KBM-7 (cell line): ENCODE results near the gene NUP205.
A peak's percentile ranks its signal among the peaks of the same experiment; 100 is the strongest.
"Not testable (repeated sequence)": the region's sequence is repeated elsewhere in the genome, so short reads cannot be mapped to it uniquely, and the experiment has no call there.

ENCODE experiments used
- DNase-seq: peaks from one replicate; pipeline ENCODE4 v3.0.0-alpha.2; 2015
- in situ Hi-C: fragments of 300-500 bp; cut with MboI; formaldehyde crosslinking; loops from 2 replicates; pipeline ENCODE4 v1.14.3; 2020; ENCODE audit warnings: low sequenced_read_pairs, low pct_unique_long_range_greater_than_20kb, mixed read lengths

The NUP205 gene

DNA sequence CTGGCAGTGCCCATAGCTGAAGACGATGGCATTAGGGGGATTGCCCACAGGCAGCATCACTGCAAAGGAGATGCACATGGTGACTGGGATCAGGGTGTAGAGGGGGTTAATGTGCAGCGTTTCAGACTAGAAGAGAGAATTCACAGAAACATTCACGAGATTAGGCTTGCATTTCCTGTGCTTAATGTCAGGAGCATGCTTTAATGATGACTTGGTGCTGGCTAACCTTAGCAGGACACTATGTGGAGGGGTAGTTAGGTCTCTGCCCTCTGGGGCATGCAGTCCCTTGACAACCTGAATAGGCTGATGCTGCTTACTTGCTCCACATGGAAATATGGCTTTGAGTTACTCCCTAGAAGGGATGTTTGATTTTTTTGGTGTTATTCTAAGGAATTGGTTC, 126.4 kb downstream of the NUP205 start:
- in situ Hi-C loops = no loop called here
- no peak for DNase-seq

DNA sequence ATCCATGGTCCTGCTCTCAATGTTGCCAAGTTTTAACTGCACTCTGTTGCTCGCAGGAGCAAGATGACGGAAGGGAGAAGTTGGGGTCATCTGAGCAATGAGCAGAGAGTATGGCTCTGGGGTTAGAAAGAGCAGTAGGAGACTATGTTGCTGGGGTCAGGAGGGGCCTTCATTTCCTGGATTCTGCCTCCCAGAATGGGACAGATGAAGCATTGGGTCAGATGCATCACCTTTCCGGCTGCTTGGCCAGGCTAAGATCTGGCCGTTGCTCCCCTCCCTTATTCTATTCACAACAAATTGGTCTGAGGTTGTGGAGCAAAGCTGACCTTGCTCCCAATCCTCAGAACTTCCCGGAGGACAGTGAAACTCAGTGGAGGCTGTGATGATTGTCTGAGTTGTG, 127.0 kb downstream of the NUP205 start:
- no peak for DNase-seq
- in situ Hi-C loops = no loop called here

DNA sequence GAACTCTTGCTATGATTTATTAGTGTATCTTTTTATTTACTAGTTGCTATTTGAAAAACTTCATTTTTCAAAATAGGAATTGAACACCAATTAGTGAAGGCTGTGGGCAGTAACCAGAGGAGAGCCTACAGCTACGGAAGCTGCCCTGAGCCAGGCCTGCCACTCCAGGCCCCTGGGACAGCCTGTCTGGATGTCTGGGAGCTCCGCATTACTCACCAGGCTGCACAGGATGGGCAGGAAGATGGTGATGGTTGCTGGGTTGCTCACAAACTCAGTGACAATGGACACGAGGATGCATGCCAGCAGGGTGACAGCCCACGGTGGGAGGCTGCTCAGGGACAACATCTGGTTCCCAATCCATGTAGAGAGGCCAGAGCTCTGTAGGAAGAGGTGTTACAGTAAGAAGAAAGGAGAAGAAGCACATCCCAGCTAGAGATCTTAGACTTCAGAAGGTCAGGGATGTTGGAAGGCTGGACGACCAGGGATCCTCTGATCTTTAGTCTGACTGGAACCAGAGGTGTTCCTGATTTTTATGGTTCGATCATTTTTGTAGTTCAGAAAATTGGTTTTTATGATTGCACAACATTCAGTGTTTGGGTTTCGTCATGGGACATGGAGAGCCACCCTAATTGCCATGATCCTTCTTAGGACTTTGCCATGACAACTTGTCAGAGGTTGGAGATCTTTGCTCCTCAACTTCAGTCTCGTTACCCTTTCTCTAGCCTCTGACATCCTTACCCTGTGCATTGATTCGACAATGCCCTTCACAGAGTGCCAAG, 127.8 kb downstream of the NUP205 start:
- in situ Hi-C loops = no loop called here
- no peak for DNase-seq

DNA sequence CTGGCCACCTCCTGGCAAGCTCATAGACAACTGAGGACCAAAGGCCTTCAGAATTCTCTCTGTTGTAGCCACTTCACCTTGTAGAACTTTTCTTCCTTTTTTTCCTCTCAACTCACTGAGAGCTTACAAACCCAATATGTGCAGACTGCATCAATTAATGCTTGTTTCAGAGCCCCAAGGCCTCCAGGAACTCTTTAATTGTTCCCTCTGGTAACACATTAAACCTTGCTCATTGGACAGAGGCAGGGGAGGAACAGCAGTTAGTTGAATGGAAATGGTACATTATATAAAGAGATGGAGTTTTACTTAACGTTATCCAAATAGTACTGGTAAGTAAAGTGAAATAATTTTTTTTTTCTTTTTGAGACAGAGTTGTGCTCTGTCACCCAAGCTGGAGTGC, 129.7 kb downstream of the NUP205 start:
- no peak for DNase-seq
- in situ Hi-C loops = no loop called here

DNA sequence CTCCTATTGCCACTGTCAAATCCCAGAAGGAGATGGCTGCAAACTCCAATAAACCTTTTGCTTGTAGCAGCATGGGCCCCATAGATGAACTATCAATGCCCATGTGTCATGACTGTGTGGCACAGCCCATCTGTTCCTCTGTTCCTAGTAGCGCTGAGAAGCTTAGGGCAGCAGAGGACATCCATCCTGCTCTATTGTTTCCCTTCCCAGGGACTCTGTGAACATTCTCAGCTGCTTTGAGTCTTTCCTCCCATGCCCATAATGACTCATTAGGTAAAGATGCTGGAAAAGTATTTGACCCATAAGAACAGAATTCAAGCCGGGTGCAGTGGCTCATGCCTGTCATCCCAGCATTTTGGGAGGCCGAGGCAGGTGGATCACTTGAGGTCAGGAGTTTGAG, 132.8 kb downstream of the NUP205 start:
- in situ Hi-C loops = no loop called here
- DNase-seq = no peak

DNA sequence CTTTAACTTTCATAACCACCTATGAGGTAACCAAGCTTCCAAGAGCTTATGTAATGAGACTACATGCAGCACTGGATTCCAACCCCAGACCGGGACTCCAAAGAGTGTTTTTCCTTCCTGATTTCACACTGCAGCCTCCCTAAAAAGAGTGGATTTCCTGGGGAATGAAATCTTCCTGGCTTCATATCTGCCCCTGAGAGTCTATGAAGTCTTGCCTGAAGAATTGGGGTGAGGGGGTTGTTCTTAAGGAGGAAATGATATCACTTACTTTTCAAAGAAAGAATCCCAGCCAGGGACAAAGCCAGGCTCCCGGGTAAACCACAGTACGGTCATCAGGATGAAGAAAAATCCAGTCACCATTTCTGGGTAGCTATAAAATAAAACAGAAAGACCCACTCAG, 134.3 kb downstream of the NUP205 start:
- in situ Hi-C loops = no loop called here
- DNase-seq = no peak

DNA sequence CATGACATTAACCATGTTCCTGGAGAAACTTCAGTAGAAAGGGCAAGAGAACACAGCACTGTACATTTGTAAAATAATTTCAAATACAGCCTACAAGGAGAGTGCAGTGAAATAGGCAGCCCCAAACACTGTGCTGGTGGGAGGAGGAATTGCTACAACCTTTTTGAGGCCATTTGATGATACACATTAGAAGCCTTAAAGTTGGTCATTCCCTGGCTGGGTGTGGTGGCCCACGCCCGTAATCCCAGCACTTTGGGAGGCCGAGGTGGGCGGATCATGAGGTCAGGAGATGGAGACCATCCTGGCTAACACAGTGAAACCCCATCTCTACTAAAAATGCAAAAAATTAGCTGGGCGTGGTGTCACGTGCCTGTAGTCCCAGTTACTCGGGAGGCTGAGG, 134.9 kb downstream of the NUP205 start:
- DNase-seq, in situ Hi-C loops: not testable (repeated sequence)

DNA sequence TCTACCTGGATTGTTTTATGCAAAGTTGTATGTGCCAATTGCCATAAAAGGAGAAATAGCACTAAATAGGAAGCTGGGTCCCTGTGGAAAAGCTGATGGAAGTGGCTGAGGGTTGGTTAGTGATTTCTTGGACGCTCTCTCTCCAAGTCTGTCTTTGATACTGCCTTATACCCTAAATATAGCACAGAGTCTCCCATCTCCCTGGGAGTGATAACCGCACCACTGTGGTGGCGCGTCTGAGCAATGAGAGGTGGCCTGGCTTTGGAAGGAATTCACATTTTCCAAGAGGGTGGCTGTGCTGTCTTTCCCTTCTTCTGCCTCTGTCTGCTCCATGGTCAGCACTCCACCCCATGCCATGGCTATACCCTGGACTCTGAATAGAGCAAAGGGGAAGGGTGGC, 135.8 kb downstream of the NUP205 start:
- in situ Hi-C loops = no loop called here
- no peak for DNase-seq

DNA sequence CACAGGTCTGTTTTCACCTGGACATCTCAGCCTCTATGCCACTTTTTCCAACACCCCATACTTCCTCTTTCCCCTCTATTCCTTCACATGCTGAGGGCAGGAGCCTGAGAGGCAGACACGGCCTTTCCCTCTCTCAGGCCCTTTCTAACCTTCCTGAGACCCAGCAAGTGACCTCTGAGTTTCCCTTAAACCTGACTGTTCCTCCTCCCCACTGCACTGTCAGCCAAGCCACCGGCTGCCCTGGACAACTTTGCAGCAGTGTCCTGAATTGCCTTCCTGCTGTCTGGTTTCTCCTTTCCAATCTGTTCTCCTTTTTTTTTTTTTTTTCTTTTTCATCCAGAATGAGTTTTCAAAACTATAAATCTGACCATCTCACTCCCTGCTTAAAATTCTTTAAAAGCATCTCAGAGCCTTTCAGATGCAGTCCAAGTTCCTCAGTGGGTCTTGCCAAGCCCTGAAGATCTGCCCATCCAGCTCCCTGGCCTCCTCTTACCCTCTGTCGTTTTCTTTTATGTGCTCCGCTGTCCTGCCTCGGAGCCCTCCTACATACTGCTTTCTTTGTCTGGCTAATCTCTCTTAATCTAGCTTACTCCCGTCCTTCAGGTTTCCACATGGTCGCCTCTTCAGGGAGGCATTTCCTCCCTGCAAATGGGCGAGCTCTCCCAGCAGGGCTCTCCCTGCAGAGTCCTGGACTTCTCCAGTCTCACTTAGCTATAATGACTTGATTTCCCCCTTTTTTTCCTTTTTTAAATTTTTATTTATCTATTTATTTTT, 139.7 kb downstream of the NUP205 start:
- peak; percentile 40 for DNase-seq
- in situ Hi-C loops = no loop called here
